ENCODE measurements around the gene MRPS9.

DNA sequence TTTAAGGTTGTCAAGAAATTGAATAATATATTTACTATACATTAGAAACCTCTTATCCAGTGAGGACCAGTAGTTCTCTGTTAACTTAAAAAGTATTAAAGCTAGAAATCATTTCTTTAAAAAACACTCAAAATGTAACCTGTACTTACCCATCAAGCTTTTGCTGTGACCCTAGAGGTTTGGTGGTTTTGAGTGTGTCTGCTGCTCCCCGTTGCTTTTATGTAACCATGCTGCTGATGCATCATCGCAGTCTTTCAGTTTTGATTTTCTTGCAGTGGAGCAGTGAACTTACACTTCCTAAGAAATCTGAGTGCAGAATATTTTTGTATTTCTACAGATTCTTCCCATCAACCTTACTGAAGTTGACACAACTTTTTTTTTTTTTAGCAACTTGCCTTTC lies 34.2 kb downstream of the MRPS9 start:
- TF ChIP-seq, protein P1, sequence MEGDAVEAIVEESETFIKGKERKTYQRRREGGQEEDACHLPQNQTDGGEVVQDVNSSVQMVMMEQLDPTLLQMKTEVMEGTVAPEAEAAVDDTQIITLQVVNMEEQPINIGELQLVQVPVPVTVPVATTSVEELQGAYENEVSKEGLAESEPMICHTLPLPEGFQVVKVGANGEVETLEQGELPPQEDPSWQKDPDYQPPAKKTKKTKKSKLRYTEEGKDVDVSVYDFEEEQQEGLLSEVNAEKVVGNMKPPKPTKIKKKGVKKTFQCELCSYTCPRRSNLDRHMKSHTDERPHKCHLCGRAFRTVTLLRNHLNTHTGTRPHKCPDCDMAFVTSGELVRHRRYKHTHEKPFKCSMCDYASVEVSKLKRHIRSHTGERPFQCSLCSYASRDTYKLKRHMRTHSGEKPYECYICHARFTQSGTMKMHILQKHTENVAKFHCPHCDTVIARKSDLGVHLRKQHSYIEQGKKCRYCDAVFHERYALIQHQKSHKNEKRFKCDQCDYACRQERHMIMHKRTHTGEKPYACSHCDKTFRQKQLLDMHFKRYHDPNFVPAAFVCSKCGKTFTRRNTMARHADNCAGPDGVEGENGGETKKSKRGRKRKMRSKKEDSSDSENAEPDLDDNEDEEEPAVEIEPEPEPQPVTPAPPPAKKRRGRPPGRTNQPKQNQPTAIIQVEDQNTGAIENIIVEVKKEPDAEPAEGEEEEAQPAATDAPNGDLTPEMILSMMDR (IDR thresholded peaks at IDR 0.05; ENCODE audit: insufficient read depth, low read length, poor library complexity, severe bottlenecking): no peak
- no peak for TF ChIP-seq EZH2phosphoT487 (conservative IDR thresholded peaks at IDR 0.05; ENCODE audit: low read length)
